Adipose tissue (tissue), 3 donors: Measurements from ENCODE around the gene C11orf21. TPM values are rescaled to one million over a fixed set of nuclear protein-coding genes. Genes with fewer than 3 reads are reported as not detected.
A peak's percentile ranks its signal among the peaks of the same experiment; 100 is the strongest.

Source experiments
- H3K27ac ChIP-seq: one replicate; pipeline ENCODE4 v1.5.1; 2013; ENCODE audit warnings: low read depth, low read length
- WGBS, 3 donors: extraction: QIAGEN DNeasy Blood & Tissue Kit; methylation state at CpG; one replicate each; pipeline ENCODE4 v1.1.7; 2013; 5-methylcytosine and 5-hydroxymethylcytosine counted together
- polyA plus RNA-seq, 3 donors: library from polyadenylated mRNA; stranded (reverse); fragments of 200-250 nt; gene quantifications; one replicate each; pipeline ENCODE4 v1.2.3, GENCODE V29; 2013
- donor health status: healthy with polysubstance abuse.
- donor health status: Bipolar disorder and iron deficiency.
- donor health status: healthy.

Gene C11orf21
- polyA plus RNA-seq, 3 donors, result 0.62 to 1.8 (median 0.79) TPM

GRCh38 chr11:2311353-2312133 is 9.8 kb upstream of the C11orf21 start:
- WGBS, 3 donors, result 77 to 83% (median 81%) methylated on average over 20 to 21 of the region's 21 CpGs
- no peak overlapping the region for H3K27ac ChIP-seq

- no peak overlapping the region for H3K27ac ChIP-seq
- WGBS, 3 donors, result 72 to 80% (median 79%) methylated on average over 16 of the region's 16 CpGs
Measured at GRCh38 chr11:2310786-2311352, 9.2 kb upstream of the C11orf21 start.

- no peak overlapping the region for H3K27ac ChIP-seq
Measured at GRCh38 chr11:2310073-2310785, 8.5 kb upstream of the C11orf21 start.

GRCh38 chr11:2309251-2310072 is 7.7 kb upstream of the C11orf21 start:
- H3K27ac ChIP-seq, result no peak overlapping the region
- WGBS, 3 donors, result 78 to 82% (median 80%) methylated on average over 18 to 19 of the region's 19 CpGs

More at GRCh38 chr11:2310073-2310785, 8.5 kb upstream of the C11orf21 start:
- WGBS, 3 donors, result 79 to 85% (median 85%) methylated on average over 16 of the region's 16 CpGs

DNA sequence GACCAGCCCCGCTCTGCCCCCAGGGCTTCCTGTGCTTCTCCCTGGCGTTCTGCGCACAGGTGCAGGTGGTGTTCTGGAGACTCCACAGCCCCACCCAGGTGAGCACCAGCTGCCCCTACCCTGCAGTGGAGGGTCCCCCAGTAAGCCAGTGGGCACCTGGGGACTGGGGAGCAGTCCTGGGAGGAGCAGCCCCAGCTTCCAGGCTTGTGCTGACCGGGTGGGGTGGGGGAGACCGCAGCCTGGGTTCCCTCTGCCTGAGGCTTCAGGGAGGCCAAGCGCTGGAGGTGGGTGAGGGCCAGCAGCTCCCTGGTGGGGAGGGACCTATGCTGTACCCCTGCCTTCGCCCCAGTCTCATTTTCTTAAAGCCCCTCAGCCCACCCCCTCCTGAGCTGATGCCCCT is 7.0 kb upstream of the C11orf21 start:
- 79 to 91% (median 89%) methylated on average over 7 of the region's 7 CpGs for WGBS, 3 donors
- H3K27ac ChIP-seq, result no peak overlapping the region

DNA sequence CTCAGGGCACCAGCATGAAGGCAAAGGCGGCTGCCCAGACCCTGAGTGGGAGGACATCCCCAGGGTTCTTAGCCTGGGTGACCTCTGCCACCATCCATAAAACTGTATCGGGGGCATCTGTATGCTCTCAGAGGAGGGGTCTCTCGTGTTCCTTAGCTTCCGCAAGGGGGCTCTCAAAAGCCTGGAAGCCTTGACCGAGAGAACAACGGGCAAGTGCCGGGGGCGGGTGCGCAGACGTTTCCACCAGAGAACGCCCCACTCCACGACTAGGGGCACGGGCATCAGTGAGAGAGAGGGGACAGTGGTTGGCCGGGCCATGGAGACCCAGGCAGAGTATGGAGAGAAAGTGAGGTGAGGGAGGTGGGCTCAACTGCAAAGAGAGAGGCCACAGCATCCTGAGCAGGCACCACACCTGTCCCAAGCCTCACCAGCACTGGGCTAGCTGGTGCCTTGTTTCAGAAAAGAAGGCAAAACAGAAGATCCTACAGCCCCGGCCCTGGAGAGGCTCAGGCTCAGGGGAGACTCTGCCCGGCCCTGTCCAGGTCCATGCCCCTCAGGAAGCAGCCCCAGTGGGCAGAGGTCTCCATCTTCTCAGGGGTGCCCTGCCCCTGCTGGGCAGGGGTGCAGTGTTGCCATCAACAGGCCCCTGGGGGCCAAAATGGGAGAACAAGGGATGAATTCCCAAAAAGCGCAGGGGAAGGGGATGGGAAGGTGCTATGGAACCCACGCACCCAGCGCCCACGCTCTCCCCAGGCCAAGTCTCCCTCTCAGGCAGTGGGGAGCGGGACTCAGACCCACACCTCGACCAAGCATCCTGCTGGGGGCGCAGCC is 6.0 kb upstream of the C11orf21 start:
- WGBS, 3 donors, result 85 to 88% (median 87%) methylated on average over 22 to 23 of the region's 23 CpGs
- no peak overlapping the region for H3K27ac ChIP-seq

- peak overlapping the region; percentile 52 for H3K27ac ChIP-seq
- 47 to 64% (median 52%) methylated on average over 10 to 14 of the region's 14 CpGs for WGBS, 3 donors
Measured at GRCh38 chr11:2306877-2307500, 5.3 kb upstream of the C11orf21 start.

DNA sequence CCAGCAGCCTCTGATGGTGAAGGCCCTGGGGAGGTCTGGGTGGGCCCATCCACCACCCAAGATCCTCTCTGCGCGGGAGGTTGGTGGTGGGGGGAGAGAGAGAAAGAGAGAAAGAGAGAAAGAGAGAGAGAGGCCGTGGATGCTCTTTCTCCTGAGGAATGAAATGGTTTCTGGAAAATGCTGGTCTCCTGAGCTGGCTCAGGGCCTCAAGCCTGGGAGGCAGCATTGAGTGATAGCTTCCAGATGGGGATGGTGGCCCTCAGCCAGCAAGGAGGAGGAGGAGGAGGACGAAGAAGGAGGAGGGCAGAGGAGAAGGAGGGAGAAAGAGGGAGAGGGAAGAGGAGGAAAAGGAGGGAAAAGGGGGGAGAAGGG is 4.7 kb upstream of the C11orf21 start:
- no peak overlapping the region for H3K27ac ChIP-seq
- 5 to 43% (median 6%) methylated on average over 4 of the region's 4 CpGs for WGBS, 3 donors

DNA sequence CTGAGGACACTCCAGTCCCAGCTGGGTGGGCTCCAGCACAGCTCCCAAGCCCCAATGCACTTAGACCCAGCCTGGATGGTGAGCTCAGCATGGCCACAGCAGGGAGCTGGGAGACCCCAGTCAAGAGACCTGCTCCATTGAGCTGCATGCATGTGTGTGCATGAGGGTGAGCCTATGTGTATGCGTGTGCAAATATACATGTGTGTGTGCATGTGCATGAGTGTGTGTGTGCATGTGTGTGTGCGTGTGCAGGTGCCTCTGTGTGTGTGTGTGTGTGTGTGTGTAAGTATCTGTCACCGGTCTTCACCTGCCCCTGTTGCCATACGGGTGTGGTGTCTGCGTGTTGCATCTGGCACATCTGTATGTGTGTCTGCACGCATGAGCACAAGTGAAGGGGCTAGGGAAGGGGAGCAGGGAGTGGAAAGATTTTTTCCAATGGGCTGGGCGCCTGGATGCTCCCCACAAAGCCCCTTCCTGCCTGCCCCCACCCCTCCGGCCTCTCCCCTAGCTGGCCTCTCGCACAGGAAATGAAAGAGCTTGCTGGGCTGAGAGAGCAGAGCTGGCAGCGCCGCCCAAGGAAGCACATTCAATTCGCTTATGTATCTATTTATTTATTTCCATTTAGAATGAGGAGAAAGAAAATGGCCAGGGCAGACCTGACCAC is 4.2 kb upstream of the C11orf21 start:
- WGBS, 3 donors, result 8 to 60% (median 14%) methylated on average over 11 to 12 of the region's 12 CpGs
- H3K27ac ChIP-seq, result no peak overlapping the region

DNA sequence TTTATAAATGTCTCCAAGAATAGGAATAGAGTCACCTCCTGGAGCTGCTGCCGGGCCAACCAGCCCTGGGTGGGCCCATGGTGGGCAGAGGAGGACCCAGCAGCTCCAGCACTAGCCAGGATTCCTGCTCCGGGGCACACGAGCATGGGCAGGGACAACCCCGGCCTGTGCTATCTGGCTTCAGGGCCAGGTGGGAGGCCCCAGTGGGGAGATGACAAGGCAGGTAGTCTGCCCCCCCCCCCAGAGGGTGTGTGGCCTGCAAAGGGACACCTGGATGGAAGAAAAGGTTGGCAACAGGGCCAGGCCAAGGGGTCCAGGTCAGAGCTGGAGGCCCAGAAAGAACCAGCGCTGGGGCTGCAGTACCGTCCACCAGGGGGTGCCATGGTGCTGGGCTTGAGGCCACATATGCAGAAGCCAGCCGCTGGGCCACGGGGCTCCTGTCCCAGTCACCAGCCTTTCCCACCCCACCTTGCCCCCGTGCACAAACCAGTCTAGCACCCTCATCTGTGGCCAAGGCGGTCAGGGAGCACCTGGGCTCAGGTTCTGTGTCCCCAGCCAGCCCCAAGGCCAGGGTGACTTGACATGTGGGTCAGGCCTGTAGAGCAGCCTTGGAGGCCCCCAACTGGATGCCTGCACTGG is 3.5 kb upstream of the C11orf21 start:
- 16 to 29% (median 29%) methylated on average over 10 of the region's 10 CpGs for WGBS, 3 donors
- no peak overlapping the region for H3K27ac ChIP-seq

DNA sequence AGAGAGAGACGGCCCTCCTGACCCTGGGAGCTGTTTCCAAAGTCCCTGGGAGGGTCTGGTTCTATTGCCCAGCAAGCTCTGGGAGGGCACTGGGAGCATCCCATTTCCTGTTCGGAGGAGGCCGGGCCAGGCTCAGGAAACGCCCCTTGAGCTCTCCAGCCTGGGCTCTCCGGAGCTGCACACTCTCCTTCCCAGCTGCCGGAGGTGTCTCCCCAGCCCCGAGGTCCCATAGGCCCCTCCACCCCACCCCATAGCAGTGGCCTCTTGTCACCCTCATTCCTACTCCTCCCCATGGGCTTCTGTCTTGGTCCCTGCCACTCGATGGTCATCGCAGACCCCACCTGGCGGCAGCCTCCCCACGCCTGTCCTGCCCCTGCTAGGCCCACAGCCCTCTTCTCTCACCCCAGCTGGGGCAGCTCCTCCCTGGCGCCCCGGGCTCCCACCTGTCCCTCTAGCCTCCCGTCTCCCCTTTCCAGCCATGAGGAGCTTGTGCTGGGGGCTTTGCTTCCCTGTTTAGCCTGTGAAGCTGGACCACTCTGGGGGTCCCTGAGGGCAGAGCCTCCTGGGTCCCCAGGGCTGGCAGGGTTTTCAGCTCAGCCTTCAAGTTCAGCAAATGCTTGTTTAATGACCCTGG is 2.9 kb upstream of the C11orf21 start:
- no peak overlapping the region for H3K27ac ChIP-seq
- WGBS, 3 donors, result 47 to 73% (median 60%) methylated on average over 14 of the region's 14 CpGs

- no peak overlapping the region for H3K27ac ChIP-seq
- WGBS, 3 donors, result 61 to 63% (median 62%) methylated on average over 15 of the region's 15 CpGs
Measured at GRCh38 chr11:2303627-2304505, 2.1 kb upstream of the C11orf21 start.

GRCh38 chr11:2302896-2303626 is 1.3 kb upstream of the C11orf21 start:
- WGBS, 3 donors, result 35 to 54% (median 39%) methylated on average over 18 of the region's 18 CpGs

GRCh38 chr11:2302306-2302895 is 683 bp upstream of the C11orf21 start:
- no peak overlapping the region for H3K27ac ChIP-seq
- WGBS, 3 donors, result 39 to 63% (median 47%) methylated on average over 16 of the region's 16 CpGs

More at GRCh38 chr11:2302896-2303626, 1.3 kb upstream of the C11orf21 start:
- H3K27ac ChIP-seq, result no peak overlapping the region
